Measurements from ENCODE around the gene COX7A2.
A peak's percentile ranks its signal among the peaks of the same experiment; 100 is the strongest.

COX7A2 gene

GRCh38 chr6:75215291-75215690, 28.3 kb downstream of the COX7A2 start:
- no peak for TF ChIP-seq CTCF (IDR thresholded peaks at IDR 0.05)
- peaks cover 3% of the 10 kb centered on the region for H3K27me3 Mint-ChIP-seq (ENCODE audit: low read depth, poor library complexity)
- no peaks in the 10 kb centered on the region for H3K36me3 Mint-ChIP-seq (ENCODE audit: low read depth)
- no peak overlapping the region for H3K4me3 Mint-ChIP-seq
- no peaks in the 10 kb centered on the region for H3K9me3 Mint-ChIP-seq
- no peak overlapping the region for H3K27ac Mint-ChIP-seq
- no peak for DNase-seq
- peaks cover 19% of the 10 kb centered on the region for H3K4me1 Mint-ChIP-seq

DNA sequence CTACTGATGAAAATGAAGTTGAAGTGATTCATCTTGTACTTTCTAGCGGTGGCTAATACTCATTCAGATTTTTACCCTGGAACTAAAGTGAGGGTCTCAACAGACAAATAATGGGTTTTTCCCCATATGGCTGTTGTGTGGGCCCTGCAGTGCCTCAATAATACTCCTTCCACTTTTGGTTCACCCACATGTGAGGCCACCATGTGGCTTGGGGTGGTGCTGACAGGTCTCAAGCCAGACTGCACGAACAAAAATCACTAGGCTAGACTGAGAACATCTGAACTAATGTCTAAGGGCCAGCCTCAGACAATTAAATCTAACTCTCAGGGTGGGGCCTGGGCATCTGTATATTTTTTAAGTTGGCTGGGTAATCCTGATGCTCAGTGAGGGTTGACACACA, 29.9 kb downstream of the COX7A2 start:
- Mint-ChIP-seq H3K27me3 (ENCODE audit: low read depth, poor library complexity) (peaks cover 17% of the 10 kb centered on the region), H3K9me3 (no peaks in the 10 kb centered on the region), H3K27ac (no peak overlapping the region), H3K4me1 (peaks cover 24% of the 10 kb centered on the region), H3K4me3 (no peak overlapping the region), H3K36me3 (ENCODE audit: low read depth) (no peaks in the 10 kb centered on the region)
- TF ChIP-seq CTCF (IDR thresholded peaks at IDR 0.05) = no peak
- DNase-seq = no peak

- peaks cover 31% of the 10 kb centered on the region for H3K4me1 Mint-ChIP-seq
- H3K4me3 Mint-ChIP-seq = no peak overlapping the region
- H3K36me3 Mint-ChIP-seq (ENCODE audit: low read depth) = no peaks in the 10 kb centered on the region
- peaks cover 23% of the 10 kb centered on the region for H3K27me3 Mint-ChIP-seq (ENCODE audit: low read depth, poor library complexity)
- no peak for TF ChIP-seq CTCF (IDR thresholded peaks at IDR 0.05)
- no peak for DNase-seq
- H3K9me3 Mint-ChIP-seq = no peaks in the 10 kb centered on the region
- no peak overlapping the region for H3K27ac Mint-ChIP-seq
These were observed 30.5 kb downstream of the COX7A2 start for GRCh38 chr6:75213112-75213511.

DNA sequence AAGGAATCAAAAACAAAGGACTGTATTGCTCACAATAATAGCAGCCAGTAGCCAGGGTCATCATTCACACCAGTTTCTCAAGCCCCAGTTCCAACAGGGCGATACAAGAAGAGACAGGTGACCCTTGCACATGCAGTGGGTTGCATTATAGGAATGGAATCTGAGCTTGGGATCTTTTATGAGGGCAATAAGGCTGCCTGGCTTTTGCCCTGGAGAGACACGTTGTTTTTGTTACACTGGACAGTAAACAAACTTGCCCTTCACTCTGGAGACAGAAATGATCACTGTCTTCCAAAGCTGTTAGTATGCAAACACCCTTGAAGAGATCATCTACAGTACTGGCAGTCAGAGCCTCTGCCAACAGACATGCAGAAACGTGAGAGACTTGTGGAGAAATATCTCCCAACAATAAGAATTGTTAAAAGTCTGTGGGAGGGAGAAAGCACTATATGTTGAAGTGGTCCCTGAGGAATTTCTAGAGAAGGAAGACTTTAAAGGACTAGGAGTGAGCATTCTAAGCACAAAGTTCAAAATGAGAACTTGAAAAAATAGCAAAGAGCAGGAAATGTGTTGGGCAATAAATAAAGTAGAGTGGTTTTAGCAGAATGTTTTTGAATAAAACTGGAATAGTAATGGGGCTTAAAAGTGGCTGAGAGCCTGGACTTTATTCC, 31.5 kb downstream of the COX7A2 start:
- Mint-ChIP-seq H3K27me3 (ENCODE audit: low read depth, poor library complexity) (peaks cover 34% of the 10 kb centered on the region), H3K27ac (no peak overlapping the region), H3K4me1 (peaks cover 41% of the 10 kb centered on the region), H3K9me3 (no peaks in the 10 kb centered on the region), H3K4me3 (no peak overlapping the region), H3K36me3 (ENCODE audit: low read depth) (no peaks in the 10 kb centered on the region)
- DNase-seq = no peak
- TF ChIP-seq CTCF (IDR thresholded peaks at IDR 0.05) = no peak

DNA sequence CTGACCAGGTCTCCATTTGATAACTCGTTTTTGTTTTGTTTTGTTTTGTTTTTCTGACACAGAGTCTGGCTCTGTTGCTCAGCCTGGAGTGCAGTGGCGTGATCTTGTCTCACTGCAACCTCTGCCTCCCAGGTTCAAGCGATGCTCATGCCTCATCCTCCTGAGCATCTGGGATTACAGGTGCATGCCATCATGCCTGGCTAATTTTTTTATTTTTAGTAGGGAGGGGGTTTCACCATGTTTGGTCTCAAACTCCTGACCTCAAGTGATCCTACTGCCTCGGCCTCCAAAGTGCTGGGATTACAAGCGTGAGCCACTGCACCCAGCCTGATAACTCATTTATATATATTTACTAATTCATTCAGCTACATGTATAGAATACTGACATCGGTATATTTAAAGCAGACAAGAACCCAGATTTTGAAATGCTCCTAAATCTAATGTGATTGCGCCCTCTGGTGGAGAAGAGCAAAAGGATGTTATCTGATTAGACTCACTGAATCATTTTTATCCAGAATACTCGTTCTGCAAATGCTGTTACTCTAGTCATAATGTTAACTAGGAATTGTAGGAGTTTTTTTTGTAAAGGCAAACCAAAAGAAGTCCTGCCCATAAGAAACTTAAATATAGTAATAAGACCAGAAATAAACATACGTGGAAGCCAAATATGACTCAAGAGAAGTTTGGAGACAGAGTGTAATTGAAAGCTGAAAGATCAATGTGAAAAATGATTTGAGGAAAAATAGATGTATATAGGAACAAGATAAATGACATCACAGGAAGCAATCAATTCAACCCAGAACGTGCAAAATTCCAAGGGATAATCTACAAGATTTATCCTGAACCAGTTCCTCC, 32.5 kb downstream of the COX7A2 start:
- Mint-ChIP-seq H3K9me3 (no peaks in the 10 kb centered on the region), H3K4me1 (peaks cover 51% of the 10 kb centered on the region), H3K27me3 (ENCODE audit: low read depth, poor library complexity) (peaks cover 43% of the 10 kb centered on the region), H3K36me3 (ENCODE audit: low read depth) (no peaks in the 10 kb centered on the region), H3K4me3 (no peak overlapping the region), H3K27ac (no peak overlapping the region)
- peak; percentile 82 for TF ChIP-seq CTCF (IDR thresholded peaks at IDR 0.05)
- DNase-seq = peak; percentile 52
